HG03342 (cell line): ENCODE results near the gene PHF2.

Experiments
- ATAC-seq: cut with Tn5 transposase; IDR thresholded peaks from one replicate; pipeline ENCODE4 v1.9.1; 2021; ENCODE audit warnings: mild to moderate bottlenecking, moderate library complexity; ENCODE audit not compliant: unreplicated experiment

Gene PHF2

GRCh38 chr9:93648181-93648580 lies 71.8 kb downstream of the PHF2 start:
- no peak for ATAC-seq

- ATAC-seq: no peak
Observed at GRCh38 chr9:93648836-93649235, 72.5 kb downstream of the PHF2 start.

GRCh38 chr9:93649610-93650261 lies 73.4 kb downstream of the PHF2 start:
- ATAC-seq: no peak

- ATAC-seq: no peak
Observed at GRCh38 chr9:93650448-93650847, 74.1 kb downstream of the PHF2 start.

DNA sequence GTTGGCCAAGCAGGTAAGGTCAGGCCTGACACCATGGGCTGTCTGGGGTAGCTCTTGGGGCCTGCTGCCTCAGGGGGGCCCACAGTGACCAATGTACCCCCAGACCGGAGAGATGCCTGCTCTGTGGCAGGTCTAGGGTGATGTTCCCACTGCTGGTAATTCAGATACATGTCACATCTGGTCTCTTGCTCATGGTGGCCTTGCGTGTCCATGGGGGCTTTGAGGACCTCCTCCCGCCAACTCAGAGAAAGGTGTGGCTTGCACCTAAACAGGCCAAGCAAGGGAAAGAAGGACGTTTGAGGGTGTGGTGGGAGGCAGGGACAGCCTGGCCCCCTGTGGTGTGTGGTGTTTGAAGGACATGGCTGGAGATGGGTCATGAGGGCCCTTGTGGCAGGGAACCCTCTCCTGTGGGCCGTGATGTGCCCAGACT lies 75.2 kb downstream of the PHF2 start:
- no peak for ATAC-seq

GRCh38 chr9:93652604-93653592 lies 76.5 kb downstream of the PHF2 start:
- ATAC-seq: no peak

GRCh38 chr9:93653760-93654159 lies 77.4 kb downstream of the PHF2 start:
- ATAC-seq: no peak

GRCh38 chr9:93654351-93654961 lies 78.1 kb downstream of the PHF2 start:
- ATAC-seq: no peak

DNA sequence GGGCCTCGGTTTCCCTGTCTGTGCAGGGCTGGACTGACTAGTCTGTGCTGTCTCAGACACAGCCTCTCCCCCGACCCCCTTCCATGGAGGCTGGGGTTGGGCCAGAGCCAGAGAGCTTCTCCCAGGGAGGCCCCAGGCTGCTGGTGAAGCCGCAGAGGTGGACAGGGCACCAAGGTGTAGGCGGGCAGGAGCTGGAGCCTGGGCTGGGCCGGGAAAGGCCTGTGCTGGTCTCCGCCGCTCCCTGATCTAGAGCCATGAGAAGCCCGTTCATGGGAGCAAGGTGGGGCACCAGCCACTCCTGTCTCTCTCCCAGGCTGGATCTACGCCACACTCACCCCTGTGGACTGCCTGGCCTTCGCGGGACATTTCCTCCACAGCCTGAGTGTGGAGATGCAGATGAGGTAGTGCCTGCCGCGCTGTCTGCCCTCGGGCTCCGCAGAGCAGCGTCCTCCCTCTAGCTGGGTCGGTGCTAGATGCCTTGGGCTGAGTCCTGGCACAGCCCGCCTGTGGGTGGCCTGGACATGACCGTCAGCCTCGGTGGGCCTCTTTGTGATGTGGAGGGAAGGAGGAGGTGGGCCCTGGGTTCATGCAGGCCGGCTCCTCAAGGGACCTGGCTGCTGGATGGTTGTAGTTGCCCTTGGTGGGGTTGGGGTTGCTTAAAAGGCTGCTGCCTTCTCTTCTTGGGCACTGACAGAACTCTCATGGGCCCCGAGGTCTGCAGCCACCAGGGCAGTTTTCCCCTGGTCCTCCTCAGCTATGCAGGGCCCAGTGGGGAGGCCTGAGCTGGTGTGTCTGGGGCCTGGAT lies 79.4 kb downstream of the PHF2 start:
- ATAC-seq: no peak

DNA sequence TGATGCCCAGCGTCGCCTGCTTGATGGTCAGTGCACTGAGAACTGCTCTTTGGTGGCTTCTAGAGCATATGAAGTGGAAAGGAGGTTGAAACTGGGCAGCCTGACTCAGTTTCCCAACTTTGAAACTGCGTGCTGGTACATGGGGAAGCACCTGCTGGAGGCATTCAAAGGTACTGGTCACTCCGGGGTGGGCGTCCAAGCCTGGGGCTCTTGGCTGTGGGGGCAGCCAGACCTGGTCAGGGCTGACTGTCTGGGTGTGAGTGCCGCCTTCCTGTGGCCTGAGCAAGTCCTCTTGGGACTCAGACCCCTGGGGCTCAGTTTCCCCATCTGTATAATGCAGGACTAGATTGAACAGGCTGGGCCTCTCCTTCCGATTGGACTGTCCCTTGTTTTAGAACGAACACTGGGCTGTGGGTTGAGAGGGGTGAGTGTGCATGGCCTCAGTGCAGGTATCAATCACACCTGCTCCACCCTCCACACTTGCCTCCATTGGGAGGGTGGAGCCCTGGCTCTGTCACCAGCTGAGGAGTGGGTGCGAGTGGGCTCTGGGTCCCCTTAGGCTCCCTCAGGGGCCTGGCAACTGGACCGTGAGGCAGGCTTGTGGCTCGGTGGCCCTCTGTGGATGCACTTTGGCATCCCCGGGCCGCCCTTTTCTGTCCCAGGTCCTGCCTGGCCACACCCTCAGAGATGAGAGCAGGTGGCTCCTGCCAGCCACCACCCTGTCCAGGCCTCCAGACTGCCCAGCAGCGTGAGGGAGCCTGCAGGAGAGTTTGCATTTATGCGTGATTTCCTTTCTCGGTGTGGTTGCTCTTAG lies 80.2 kb downstream of the PHF2 start:
- no peak for ATAC-seq

DNA sequence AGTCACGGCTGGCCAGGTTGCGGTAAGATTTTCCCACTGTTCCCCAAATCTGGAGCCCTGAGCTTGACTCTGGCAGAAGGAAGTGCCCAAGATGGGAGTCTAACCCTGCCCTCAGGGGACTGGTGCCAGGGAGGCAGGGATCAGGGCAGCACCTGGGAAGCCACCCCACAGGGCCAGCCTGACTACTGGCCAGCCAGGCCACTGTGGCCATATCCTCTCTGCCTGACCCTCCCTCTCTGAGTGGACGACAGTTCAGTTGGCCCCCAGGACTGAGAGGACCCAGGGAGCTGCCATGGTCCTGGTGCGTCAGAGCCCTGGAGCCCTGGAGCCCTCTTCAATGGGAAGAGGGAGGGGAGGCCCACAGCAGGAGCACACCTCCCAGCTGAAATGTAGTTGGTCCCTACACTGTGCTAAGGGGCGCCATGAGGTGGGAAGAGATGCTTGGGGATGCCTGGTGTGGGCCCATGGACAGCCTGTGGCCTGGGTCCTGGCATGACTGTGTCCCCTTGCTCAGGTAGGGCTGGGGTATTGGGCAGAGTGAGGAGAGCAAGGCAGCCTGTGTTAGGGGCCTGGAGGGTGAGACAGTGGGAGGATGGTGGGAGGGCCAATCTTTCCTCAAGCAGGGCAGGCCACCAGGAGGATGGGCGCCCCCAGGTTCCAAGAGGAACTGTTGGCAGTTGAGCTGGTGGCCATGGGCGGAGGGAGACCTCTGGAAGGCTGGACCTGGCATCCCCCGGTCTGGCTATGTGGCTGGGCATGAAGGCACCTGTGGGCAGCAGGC lies 81.1 kb downstream of the PHF2 start:
- ATAC-seq: no peak

- no peak for ATAC-seq
Observed at GRCh38 chr9:93658184-93658925, 82.0 kb downstream of the PHF2 start.

DNA sequence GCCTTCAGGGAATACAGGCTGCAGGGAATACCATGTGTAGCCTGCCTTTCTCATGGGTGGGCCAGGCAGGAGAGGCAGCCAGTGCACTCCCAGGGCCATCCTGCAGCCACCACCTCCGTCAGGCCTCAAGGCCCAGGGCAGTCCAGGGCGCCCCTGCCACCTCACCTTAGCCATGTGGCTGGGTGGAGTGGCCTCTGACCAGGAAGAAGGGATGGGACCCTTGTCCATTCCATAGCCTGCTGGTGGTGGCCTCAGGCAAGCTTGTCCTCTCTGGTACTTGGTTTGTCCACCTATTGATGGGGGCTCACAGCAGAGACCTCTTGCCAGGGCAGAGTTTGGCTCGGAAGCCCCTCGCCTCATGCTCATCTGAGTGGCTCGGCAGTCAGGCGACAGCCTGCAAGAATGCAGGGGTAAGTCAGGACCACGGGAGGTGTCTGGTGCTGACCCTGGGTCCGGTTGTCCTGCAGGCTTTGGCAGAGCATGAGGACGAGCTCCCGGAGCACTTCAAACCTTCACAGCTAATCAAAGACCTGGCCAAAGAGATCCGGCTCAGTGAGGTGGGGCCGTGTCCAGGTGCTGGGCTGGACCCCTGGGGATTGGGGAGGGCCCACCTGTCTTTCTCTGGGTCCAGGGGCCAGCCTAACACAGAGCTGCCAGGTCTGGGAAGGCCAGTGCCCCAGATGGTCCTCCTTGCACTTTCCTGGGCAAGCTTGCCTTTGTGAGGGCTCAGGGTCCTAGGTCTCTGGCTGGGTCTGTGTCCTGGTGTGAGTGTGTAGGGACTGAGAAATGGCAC lies 82.9 kb downstream of the PHF2 start:
- ATAC-seq: no peak

DNA sequence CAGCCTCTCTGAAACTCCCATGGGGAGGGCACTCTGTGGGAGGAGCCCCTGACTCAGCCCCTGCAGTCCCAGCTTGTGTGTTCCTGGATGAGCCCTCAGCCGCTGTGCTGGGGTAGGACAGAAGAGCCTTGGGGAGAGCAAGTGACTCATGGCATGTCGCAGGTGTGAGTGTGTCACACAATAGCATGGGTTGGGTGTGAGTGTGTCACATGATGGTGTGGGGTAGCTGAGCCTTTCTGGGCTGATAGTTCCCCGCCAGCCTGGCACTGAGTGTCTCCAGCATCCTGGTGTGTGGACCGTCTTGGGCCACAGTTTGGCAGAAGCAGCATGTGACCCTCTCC lies 83.4 kb downstream of the PHF2 start:
- no peak for ATAC-seq

DNA sequence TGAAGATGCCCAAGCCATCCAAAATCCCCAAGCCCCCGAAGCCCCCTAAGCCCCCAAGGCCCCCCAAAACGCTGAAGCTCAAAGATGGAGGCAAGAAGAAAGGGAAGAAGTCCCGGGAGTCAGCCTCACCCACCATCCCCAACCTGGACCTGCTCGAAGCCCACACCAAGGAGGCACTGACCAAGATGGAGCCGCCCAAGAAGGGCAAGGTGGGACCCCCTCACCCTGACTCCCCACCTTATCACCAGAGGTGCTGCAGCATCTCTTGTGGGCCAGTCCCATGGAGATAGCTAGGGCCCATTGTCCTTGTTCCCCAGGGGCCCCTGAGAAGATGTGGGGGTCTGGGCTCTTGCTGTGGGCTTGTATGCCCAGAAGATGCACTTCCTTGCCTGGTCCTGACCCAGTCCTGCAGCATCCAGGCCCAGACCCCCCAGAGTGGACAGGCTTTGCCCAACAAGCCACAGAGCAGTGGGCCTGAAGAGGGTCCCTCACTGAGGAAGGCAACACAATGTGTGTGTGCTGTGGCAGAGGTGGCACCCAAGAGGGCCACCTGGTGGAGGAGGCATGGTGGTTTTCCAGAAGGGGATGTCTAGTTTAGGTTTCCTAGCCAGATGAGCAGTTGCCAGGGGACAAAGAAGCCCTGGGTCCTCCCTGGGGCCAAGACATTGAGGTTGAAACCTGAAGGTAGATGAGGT lies 84.1 kb downstream of the PHF2 start:
- ATAC-seq: no peak

DNA sequence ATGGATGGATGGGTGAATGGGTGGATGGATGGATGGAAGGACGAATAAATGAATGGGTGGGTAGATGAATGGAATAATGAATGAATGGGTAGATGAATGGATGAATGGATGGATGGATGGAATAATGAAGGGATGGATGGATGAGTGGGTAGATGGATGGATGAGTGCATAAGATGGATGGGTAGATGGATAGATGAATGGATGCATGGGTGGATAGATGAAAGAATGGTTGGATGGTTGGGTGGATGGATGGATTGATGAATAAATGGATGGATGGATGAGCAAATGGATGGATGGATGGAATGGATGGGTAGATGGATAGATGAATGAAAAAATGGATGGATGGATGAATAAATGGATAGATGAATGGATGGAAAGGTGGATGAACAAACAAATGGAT lies 85.2 kb downstream of the PHF2 start:
- ATAC-seq: no peak

GRCh38 chr9:93662016-93662638 lies 85.7 kb downstream of the PHF2 start:
- ATAC-seq: no peak
